ENCODE results near the gene VAMP2.

The VAMP2 gene

GRCh38 chr17:8109661-8110455, 52.9 kb downstream of the VAMP2 start:
- H2AK5ac ChIP-seq (ENCODE audit: low read length) = no peak overlapping the region
- H3K14ac ChIP-seq (ENCODE audit: low read length) = no peak overlapping the region
- peaks cover 0 to 4% of the 10 kb centered on the region in 2 experiments for H3K4me1 ChIP-seq (ENCODE audit: control insufficient read depth in 1 of 2, insufficient read depth in 2 of 2, low read length in 2 of 2)
- H3K18ac ChIP-seq (ENCODE audit: low read length) = no peak overlapping the region
- H3K9ac ChIP-seq (ENCODE audit: low read length) = no peak overlapping the region
- no peak overlapping the region for H3K23ac ChIP-seq (ENCODE audit: low read length)
- H2BK5ac ChIP-seq (ENCODE audit: low read depth, low read length, poor library complexity) = no peak overlapping the region
- H2BK120ac ChIP-seq (ENCODE audit: insufficient read depth, low read length, poor library complexity) = no peak overlapping the region
- H3K79me1 ChIP-seq (ENCODE audit: low read length) = no peaks in the 10 kb centered on the region
- H3K27ac ChIP-seq (ENCODE audit: low read depth, low read length) = no peak overlapping the region
- H3K4me3 ChIP-seq (ENCODE audit: low read depth, low read length) = peak overlapping the region; percentile 16
- no peak overlapping the region for H3K4ac ChIP-seq (ENCODE audit: low read depth, low read length)
- no peak overlapping the region for H4K91ac ChIP-seq (ENCODE audit: low read depth, low read length)
- H3K36me3 ChIP-seq (ENCODE audit: control insufficient read depth in 1 of 2, insufficient read depth in 2 of 2, low read length in 2 of 2) = no peaks in the 10 kb centered on the region
- H3K27me3 ChIP-seq (ENCODE audit: insufficient read depth, low read length) = peaks cover 9% of the 10 kb centered on the region
- H3K4me2 ChIP-seq (ENCODE audit: low read length) = peak overlapping the region; percentile 64
- H2AFZ ChIP-seq (ENCODE audit: insufficient read depth, low read length, poor library complexity) = no peak overlapping the region
- no CpG with 5 or more reads among the region's 63 CpGs for WGBS (ENCODE audit: extremely low coverage, insufficient coverage, insufficient read length)
- H4K8ac ChIP-seq (ENCODE audit: low read depth, low read length) = no peak overlapping the region
- DNase-seq = peak; percentile 55 to 85
- peaks cover 4% of the 10 kb centered on the region for H3K9me3 ChIP-seq (ENCODE audit: insufficient read depth, low read depth, low read length)
- no peaks in the 10 kb centered on the region for H3K79me2 ChIP-seq (ENCODE audit: control insufficient read depth, insufficient read depth, low read length, poor library complexity)
- H4K12ac ChIP-seq (ENCODE audit: low read depth, low read length) = no peak overlapping the region
- no peak overlapping the region for H2BK12ac ChIP-seq (ENCODE audit: low read length)
